Neural crest cell (in vitro differentiated cells): ENCODE data around the gene CPE. TPM values are rescaled to one million over a fixed set of nuclear protein-coding genes. Genes with fewer than 3 reads are reported as not detected.

ENCODE experiments used
- DNase-seq: peaks from one replicate; pipeline ENCODE4 v3.0.0; 2021; ENCODE audit warnings: low read depth, mixed read lengths, low spot score
- H3K27ac Mint-ChIP-seq: one replicate; pipeline ENCODE4 v1.8.0; 2021; ENCODE audit warnings: mild to moderate bottlenecking, mixed read lengths; ENCODE audit not compliant: unreplicated experiment
- H3K27me3 Mint-ChIP-seq: 2 replicates; pipeline ENCODE4 v1.8.0; 2021; ENCODE audit warnings: low read depth, mild to moderate bottlenecking, mixed read lengths
- H3K36me3 Mint-ChIP-seq: 2 replicates; pipeline ENCODE4 v1.8.0; 2021; ENCODE audit warnings: low read depth, mild to moderate bottlenecking, mixed read lengths
- H3K4me1 Mint-ChIP-seq: 2 replicates; pipeline ENCODE4 v1.8.0; 2021; ENCODE audit warnings: mixed read lengths
- H3K4me3 Mint-ChIP-seq: one replicate; pipeline ENCODE4 v1.8.0; 2021; ENCODE audit warnings: mild to moderate bottlenecking, mixed read lengths
- H3K9me3 Mint-ChIP-seq: 2 replicates; pipeline ENCODE4 v1.8.0; 2021; ENCODE audit warnings: mixed read lengths
- CTCF ChIP-seq: fragments of 200-600 bp; sonication (generic); conservative IDR thresholded peaks from 2 replicates; pipeline ENCODE4 v1.5.0; 2021; ENCODE audit warnings: antibody characterized with exemption, mild to moderate bottlenecking
- total RNA-seq: library from RNA; stranded (reverse); gene quantifications from 2 replicates; pipeline ENCODE4 v1.2.1, GENCODE V29; 2021

Gene CPE
- total RNA-seq, 1 donor from 2014 or later, result 65.2 TPM

- no peak overlapping the region for H3K27ac Mint-ChIP-seq
- peaks cover 51% of the 10 kb centered on the region for H3K36me3 Mint-ChIP-seq
- H3K4me3 Mint-ChIP-seq, result no peak overlapping the region
- H3K9me3 Mint-ChIP-seq, result peaks cover 30% of the 10 kb centered on the region
- no peak for TF ChIP-seq CTCF
- no peaks in the 10 kb centered on the region for H3K4me1 Mint-ChIP-seq
- H3K27me3 Mint-ChIP-seq, result no peaks in the 10 kb centered on the region
- DNase-seq, result no peak
Observed at GRCh38 chr4:165474784-165475705, 96.2 kb downstream of the CPE start.

- H3K27ac Mint-ChIP-seq, result no peak overlapping the region
Observed at GRCh38 chr4:165475706-165476070, 96.9 kb downstream of the CPE start.

GRCh38 chr4:165476214-165477098 is 97.6 kb downstream of the CPE start:
- DNase-seq, result no peak
- Mint-ChIP-seq H3K36me3 (peaks cover 52% of the 10 kb centered on the region), H3K27ac (no peak overlapping the region), H3K4me1 (no peaks in the 10 kb centered on the region), H3K4me3 (no peak overlapping the region), H3K9me3 (peaks cover 23% of the 10 kb centered on the region), H3K27me3 (no peaks in the 10 kb centered on the region)
- TF ChIP-seq CTCF, result no peak

More at GRCh38 chr4:165475706-165476070, 96.9 kb downstream of the CPE start:
- no peaks in the 10 kb centered on the region for H3K27me3 Mint-ChIP-seq
- no peak for TF ChIP-seq CTCF
- H3K4me1 Mint-ChIP-seq, result no peaks in the 10 kb centered on the region
- H3K9me3 Mint-ChIP-seq, result peaks cover 25% of the 10 kb centered on the region
- no peak overlapping the region for H3K4me3 Mint-ChIP-seq
- no peak for DNase-seq
- H3K36me3 Mint-ChIP-seq, result peaks cover 51% of the 10 kb centered on the region

GRCh38 chr4:165477799-165478198 is 99.0 kb downstream of the CPE start:
- no peak overlapping the region for H3K27ac Mint-ChIP-seq

More at GRCh38 chr4:165477799-165478198, 99.0 kb downstream of the CPE start:
- Mint-ChIP-seq H3K4me3 (no peak overlapping the region), H3K9me3 (peaks cover 27% of the 10 kb centered on the region), H3K27me3 (no peaks in the 10 kb centered on the region), H3K36me3 (peaks cover 51% of the 10 kb centered on the region), H3K4me1 (no peaks in the 10 kb centered on the region)
- TF ChIP-seq CTCF, result no peak
- DNase-seq, result no peak
